ENCODE measurements around the gene POLG2.
"Not testable (repeated sequence)": the region's sequence is repeated elsewhere in the genome, so short reads cannot be mapped to it uniquely, and the experiment has no call there.

The POLG2 gene

GRCh38 chr17:64502021-64502420 lies 5.2 kb upstream of the POLG2 start:
- no peaks in the 10 kb centered on the region for H3K9me3 Mint-ChIP-seq
- no peaks in the 10 kb centered on the region for H3K27me3 Mint-ChIP-seq
- peak overlapping the region; percentile 88 for H3K27ac Mint-ChIP-seq
- H3K4me1 Mint-ChIP-seq = peaks cover 39% of the 10 kb centered on the region
- H3K4me3 Mint-ChIP-seq = no peak overlapping the region
- ATAC-seq (ENCODE audit: low read depth) = no peak
- DNase-seq (ENCODE audit: low spot score in 2 of 2) = no peak
- peaks cover 48% of the 10 kb centered on the region for H3K36me3 Mint-ChIP-seq

DNA sequence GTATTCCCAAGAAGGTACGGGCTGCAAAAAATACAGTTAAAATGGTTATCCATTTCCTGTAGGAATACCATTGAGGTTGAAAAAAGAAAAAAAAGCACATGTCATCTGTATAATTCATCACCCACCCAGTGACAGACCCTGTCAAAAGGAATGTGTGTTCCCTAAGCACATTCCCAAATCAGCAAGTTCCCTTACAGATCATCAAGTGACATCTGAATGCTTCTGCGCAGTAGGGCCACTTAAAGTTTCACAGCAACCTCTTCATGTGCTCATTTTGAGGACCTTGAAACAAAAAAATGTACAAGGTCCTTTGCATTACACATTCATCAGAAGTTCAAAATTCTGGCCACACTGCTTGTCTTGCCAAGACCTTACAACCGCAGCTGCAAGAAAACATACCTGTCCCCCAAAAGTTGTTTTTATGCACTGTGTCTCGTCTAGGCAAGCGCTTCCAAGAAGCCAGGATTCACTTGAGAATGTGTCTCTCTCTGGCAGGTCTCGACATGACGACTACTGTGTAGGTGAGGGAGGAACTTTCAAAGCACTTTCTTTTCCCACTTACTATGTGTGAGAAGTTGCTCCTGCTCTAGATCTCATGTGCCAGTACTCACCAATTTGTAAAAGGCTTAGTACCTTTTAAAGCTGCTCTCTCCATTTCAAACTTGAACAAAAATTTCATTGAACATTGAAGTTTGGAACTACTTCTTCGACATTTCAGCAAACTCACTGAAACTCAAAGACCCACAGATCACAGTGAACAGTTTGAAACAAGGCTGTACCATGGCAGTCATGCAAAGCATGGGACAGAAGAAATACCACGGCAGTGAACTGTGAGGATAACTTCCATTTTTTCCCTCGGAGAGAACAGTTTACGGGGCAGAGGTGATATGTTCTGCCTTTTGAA lies 4.3 kb upstream of the POLG2 start:
- Mint-ChIP-seq H3K9me3 (no peaks in the 10 kb centered on the region), H3K27ac (peak overlapping the region; percentile 88), H3K36me3 (peaks cover 48% of the 10 kb centered on the region), H3K4me3 (no peak overlapping the region), H3K4me1 (peaks cover 41% of the 10 kb centered on the region), H3K27me3 (no peaks in the 10 kb centered on the region)
- ATAC-seq (ENCODE audit: low read depth) (no peak), DNase-seq (ENCODE audit: low spot score in 2 of 2) (peak in 1 of 2 donors; percentile 16)

DNA sequence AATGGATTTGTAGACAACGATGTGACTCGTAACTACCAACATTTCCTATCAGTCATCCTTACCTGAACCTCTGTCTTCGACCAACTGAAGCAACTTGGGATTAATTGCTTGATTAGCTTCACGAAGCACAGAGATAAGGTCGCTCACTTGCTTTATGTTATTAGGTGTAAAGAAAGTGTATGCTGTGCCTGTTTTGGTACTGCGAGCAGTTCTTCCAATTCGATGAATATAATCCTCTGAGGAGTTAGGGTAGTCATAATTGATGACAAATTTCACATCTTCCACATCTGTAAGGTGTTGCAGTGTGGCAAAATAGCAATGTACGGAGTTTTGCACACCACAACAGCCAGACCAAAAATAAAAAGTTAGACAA lies 3.6 kb upstream of the POLG2 start:
- Mint-ChIP-seq H3K9me3 (no peaks in the 10 kb centered on the region), H3K4me3 (no peak overlapping the region), H3K27ac (peak overlapping the region; percentile 88), H3K36me3 (peaks cover 43% of the 10 kb centered on the region), H3K27me3 (no peaks in the 10 kb centered on the region), H3K4me1 (peaks cover 43% of the 10 kb centered on the region)
- ATAC-seq (ENCODE audit: low read depth) (no peak), DNase-seq (ENCODE audit: low spot score in 2 of 2) (no peak)

DNA sequence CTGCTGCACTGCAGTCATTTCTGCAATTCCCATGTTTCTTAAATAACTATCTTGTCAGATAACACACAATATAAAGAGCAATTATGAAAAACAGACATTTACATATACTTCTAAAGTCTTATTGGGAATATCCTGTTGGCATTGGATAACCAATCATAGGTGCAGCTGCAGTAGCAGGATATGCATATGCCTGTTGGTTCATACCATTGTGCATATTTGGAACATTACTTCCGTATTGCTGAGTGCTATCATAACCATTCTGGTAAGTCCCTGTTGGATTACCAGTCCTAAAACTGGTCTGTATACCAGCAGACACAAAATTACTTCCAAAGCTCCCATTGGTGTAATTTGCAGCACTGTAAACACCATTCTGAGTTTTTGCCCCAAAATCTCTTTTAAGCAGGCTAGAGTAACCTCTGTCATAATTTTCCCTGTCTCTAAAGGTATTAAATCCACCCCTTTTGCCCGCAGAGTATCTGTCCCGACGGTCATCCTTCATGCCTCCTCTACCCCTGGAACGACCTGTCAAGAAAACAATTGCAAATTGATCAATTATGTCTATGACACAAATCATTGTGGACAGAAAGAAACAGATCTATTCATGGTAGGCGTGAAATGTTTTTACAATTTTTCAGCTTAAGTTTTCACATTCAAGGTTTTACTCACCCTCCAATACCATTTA lies 3.1 kb upstream of the POLG2 start:
- H3K27me3 Mint-ChIP-seq = no peaks in the 10 kb centered on the region
- no peak overlapping the region for H3K4me3 Mint-ChIP-seq
- peaks cover 40% of the 10 kb centered on the region for H3K36me3 Mint-ChIP-seq
- DNase-seq (ENCODE audit: low spot score in 2 of 2) = peak in 1 of 2 donors; percentile 14
- H3K27ac Mint-ChIP-seq = peak overlapping the region; percentile 88
- H3K4me1 Mint-ChIP-seq = peaks cover 42% of the 10 kb centered on the region
- H3K9me3 Mint-ChIP-seq = no peaks in the 10 kb centered on the region
- no peak for ATAC-seq (ENCODE audit: low read depth)

DNA sequence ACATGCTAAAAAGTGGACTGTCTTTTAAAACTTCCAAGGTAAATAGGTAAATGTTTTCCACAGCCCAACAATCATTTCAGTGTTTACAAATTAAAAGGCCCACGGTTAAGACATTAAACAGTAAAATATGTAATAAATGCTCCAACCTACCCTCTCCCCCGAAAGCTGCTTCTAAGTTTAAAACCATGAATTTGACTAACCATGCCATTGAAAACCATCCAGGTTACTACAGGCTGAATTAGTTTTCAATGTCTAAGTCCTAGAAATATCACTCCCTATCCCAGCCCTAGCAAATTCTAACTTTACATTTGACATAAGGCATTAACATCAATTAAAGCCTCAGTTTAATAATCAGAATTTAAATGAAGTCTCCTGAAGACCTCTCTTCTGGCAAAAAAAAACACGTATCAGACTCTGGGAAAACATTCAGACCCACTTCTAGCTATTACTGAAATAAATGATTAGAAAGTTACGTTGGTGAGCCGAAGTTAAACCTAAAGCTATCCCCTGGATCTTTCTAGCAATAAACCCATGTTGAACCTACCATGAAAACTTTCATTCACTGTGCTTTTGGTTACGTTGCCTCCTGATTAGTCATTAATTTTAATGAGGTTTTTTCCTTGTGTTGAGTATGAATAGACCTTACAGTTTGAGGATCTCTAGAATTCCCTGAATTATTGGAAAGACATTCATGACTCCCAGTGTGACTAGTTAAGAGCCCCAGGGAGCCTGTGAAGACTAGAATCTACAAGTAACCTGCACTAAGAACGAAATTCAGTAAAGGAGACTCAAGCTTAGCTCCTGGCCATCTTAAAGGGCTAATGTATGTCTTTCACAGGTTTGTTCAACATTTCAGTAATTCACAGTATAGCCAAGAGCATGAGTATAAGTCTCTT lies 1.7 kb upstream of the POLG2 start:
- no peaks in the 10 kb centered on the region for H3K9me3 Mint-ChIP-seq
- H3K27me3 Mint-ChIP-seq = no peaks in the 10 kb centered on the region
- H3K36me3 Mint-ChIP-seq = peaks cover 32% of the 10 kb centered on the region
- no peak for DNase-seq (ENCODE audit: low spot score in 2 of 2)
- no peak for ATAC-seq (ENCODE audit: low read depth)
- peaks cover 49% of the 10 kb centered on the region for H3K4me1 Mint-ChIP-seq
- no peak overlapping the region for H3K4me3 Mint-ChIP-seq
- peak overlapping the region; percentile 88 for H3K27ac Mint-ChIP-seq

GRCh38 chr17:64497565-64498035 lies 746 bp upstream of the POLG2 start:
- H3K4me3 Mint-ChIP-seq = peak overlapping the region; percentile 99
- peak overlapping the region; percentile 88 for H3K27ac Mint-ChIP-seq
- no peak for DNase-seq (ENCODE audit: low spot score in 2 of 2)
- H3K9me3 Mint-ChIP-seq = no peaks in the 10 kb centered on the region
- H3K27me3 Mint-ChIP-seq = no peaks in the 10 kb centered on the region
- peaks cover 42% of the 10 kb centered on the region for H3K4me1 Mint-ChIP-seq
- peaks cover 25% of the 10 kb centered on the region for H3K36me3 Mint-ChIP-seq
- peak; percentile 1 for ATAC-seq (ENCODE audit: low read depth)

DNA sequence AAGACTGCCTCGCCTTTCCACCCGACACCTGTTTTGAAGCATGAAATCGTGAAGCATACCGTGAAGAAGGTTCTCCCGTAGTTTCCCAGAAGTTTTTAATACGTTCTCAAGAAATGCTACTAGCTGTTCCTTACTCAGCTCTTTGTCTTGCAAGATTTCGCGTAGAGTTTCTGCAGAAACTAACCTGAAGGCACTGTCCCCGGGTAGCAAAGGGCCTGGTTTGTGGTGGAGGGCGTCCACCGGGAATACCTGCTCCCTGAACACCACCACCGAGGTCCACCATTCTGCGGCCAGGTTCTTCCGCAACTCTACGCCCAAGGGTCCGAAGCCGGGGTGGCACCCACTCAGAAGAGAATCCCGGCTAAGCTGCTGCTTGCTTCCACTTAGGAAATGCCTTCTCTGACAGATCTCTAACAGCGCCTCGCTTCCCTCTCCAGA lies 487 bp downstream of the POLG2 start:
- peak overlapping the region; percentile 99 for H3K4me3 Mint-ChIP-seq
- ATAC-seq (ENCODE audit: low read depth) = no peak
- H3K27me3 Mint-ChIP-seq = no peaks in the 10 kb centered on the region
- peaks cover 18% of the 10 kb centered on the region for H3K36me3 Mint-ChIP-seq
- H3K27ac Mint-ChIP-seq = peak overlapping the region; percentile 88
- H3K4me1 Mint-ChIP-seq = peaks cover 33% of the 10 kb centered on the region
- no peaks in the 10 kb centered on the region for H3K9me3 Mint-ChIP-seq
- DNase-seq (ENCODE audit: low spot score in 2 of 2) = no peak

DNA sequence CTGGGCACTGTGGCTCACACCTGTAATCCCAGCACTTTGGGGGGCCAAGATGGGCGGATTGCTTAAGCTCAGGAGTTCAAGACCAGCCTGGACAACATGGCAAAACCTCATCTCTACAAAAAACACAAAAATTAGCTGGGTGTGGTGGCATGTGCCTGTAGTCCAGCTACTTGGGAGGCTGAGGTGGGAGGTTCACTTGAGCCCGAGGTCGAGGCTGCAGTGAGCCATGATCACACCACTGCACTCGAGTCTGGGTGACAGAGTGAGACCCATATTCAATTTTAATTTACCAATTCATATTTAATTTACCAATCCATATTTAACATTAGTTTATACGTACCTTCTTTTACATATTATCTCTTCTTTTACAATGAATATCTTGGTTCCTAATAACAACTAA lies 1.6 kb downstream of the POLG2 start:
- not testable (repeated sequence) for DNase-seq (ENCODE audit: low spot score in 2 of 2); H3K9me3 Mint-ChIP-seq; ATAC-seq (ENCODE audit: low read depth); H3K27me3 Mint-ChIP-seq
- peaks cover 12% of the 10 kb centered on the region for H3K36me3 Mint-ChIP-seq
- H3K4me3 Mint-ChIP-seq = peak overlapping the region; percentile 99
- H3K4me1 Mint-ChIP-seq = peaks cover 27% of the 10 kb centered on the region
- H3K27ac Mint-ChIP-seq = peak overlapping the region; percentile 50

DNA sequence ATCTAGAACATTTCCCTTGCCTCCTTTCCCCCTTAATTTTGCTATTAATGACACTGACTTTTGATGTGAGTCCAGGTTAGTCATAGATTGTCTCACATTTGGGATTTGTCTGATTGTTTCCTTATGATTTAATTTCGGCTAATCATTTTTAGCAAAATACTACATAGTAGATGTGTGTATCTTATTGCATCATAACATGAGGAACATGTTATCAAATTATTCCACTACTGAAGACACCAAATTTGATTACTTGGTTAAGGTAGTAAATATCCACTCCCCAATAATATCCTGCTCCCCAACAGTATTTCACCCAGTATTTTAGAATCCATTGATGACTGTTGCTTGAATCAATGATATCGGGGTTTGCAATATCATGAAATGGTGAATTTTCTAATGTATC lies 2.7 kb downstream of the POLG2 start:
- no peak overlapping the region for H3K27ac Mint-ChIP-seq
- H3K4me3 Mint-ChIP-seq = peak overlapping the region; percentile 77
- H3K4me1 Mint-ChIP-seq = peaks cover 23% of the 10 kb centered on the region
- no peaks in the 10 kb centered on the region for H3K9me3 Mint-ChIP-seq
- DNase-seq (ENCODE audit: low spot score in 2 of 2) (no peak), ATAC-seq (ENCODE audit: low read depth) (no peak)
- H3K27me3 Mint-ChIP-seq = no peaks in the 10 kb centered on the region
- H3K36me3 Mint-ChIP-seq = peaks cover 11% of the 10 kb centered on the region

GRCh38 chr17:64492481-64493109 lies 4.3 kb downstream of the POLG2 start:
- Mint-ChIP-seq H3K27me3 (no peaks in the 10 kb centered on the region), H3K27ac (no peak overlapping the region), H3K36me3 (peaks cover 14% of the 10 kb centered on the region), H3K9me3 (no peaks in the 10 kb centered on the region), H3K4me3 (no peak overlapping the region), H3K4me1 (peaks cover 19% of the 10 kb centered on the region)
- DNase-seq (ENCODE audit: low spot score in 2 of 2) (no peak), ATAC-seq (ENCODE audit: low read depth) (no peak)

- H3K27ac Mint-ChIP-seq = no peak overlapping the region
- H3K36me3 Mint-ChIP-seq = peaks cover 14% of the 10 kb centered on the region
- H3K27me3 Mint-ChIP-seq = no peaks in the 10 kb centered on the region
- ATAC-seq (ENCODE audit: low read depth) (no peak), DNase-seq (ENCODE audit: low spot score in 2 of 2) (no peak)
- H3K9me3 Mint-ChIP-seq = no peaks in the 10 kb centered on the region
- H3K4me1 Mint-ChIP-seq = peaks cover 18% of the 10 kb centered on the region
- H3K4me3 Mint-ChIP-seq = no peak overlapping the region
Observed at GRCh38 chr17:64491994-64492393, 4.9 kb downstream of the POLG2 start.

DNA sequence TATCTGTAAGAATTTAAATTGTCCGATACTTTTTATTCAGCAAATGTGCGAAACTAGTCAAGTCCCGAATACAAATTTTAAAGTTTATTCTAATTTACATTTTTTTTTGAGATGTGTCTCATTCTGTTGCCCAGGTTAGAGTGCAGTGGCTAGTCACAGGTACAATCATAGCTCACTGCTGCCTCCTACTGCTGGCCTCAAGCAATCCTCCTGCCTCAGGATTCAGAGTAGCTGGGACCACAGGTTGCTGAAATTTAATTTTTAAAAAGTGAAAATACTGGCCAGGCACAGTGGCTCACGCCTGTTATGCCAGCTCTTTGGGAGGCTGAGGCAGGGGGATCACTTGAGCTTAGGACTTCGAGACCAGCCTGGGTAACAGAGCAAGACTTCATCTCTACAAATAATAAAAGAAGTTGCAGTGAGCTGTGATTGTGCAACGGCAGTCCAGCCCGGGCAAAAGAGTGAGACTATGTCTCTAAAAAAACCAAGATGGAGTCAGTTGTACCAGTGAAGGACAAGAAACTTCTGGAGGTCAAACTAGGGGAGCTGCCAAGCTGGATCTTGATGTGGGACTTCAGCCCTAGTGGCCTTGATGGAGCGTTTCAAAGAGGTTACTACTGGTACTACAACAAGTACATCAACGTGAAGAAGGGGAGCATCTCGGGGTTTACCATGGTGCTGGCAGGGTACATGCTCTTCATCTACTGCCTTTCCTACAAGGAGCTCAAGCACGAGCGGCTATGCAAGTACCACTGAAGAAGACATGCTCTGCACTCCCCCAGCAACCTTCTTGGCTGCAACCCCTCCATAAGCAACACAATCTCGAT lies 5.6 kb downstream of the POLG2 start:
- ATAC-seq (ENCODE audit: low read depth) = peak; percentile 76
- H3K27ac Mint-ChIP-seq = no peak overlapping the region
- no peaks in the 10 kb centered on the region for H3K9me3 Mint-ChIP-seq
- H3K4me1 Mint-ChIP-seq = peaks cover 17% of the 10 kb centered on the region
- H3K36me3 Mint-ChIP-seq = peaks cover 14% of the 10 kb centered on the region
- DNase-seq (ENCODE audit: low spot score in 2 of 2) = no peak
- no peak overlapping the region for H3K4me3 Mint-ChIP-seq
- no peaks in the 10 kb centered on the region for H3K27me3 Mint-ChIP-seq

GRCh38 chr17:64488301-64488700 lies 8.6 kb downstream of the POLG2 start:
- ATAC-seq (ENCODE audit: low read depth) (no peak), DNase-seq (ENCODE audit: low spot score in 2 of 2) (no peak)
- no peak overlapping the region for H3K27ac Mint-ChIP-seq
- H3K4me3 Mint-ChIP-seq = no peak overlapping the region
- peaks cover 2% of the 10 kb centered on the region for H3K4me1 Mint-ChIP-seq
- no peaks in the 10 kb centered on the region for H3K27me3 Mint-ChIP-seq
- peaks cover 24% of the 10 kb centered on the region for H3K36me3 Mint-ChIP-seq
- no peaks in the 10 kb centered on the region for H3K9me3 Mint-ChIP-seq

Measured in memory B cell (primary cell).